CD4-positive, CD25-positive, alpha-beta regulatory T cell (primary cell): ENCODE results near the gene RGPD4. TPM values are rescaled to one million over a fixed set of nuclear protein-coding genes. Genes with fewer than 3 reads are reported as not detected.
A peak's percentile ranks its signal among the peaks of the same experiment; 100 is the strongest.

Experiments
- ATAC-seq, 2 donors: fragments of 150-1000 bp; cut with Tn5 transposase; one replicate each; pipeline ENCODE4 v1.10.0; 2021; ENCODE audit warnings: low read depth in 2 of 2, moderate number of reproducible peaks in 2 of 2, moderate library complexity in 1 of 2
- DNase-seq, 3 donors: peaks; one replicate each; pipeline versions ENCODE4 v3.0.0 to v3.0.0-alpha.2; 2012 to 2022; ENCODE audit warnings: mixed read lengths in 1 of 3
- H3K27ac ChIP-seq: one replicate; pipeline ENCODE4 v1.7.0; 2013; ENCODE audit warnings: mild to moderate bottlenecking, low read length; ENCODE audit not compliant: insufficient read depth, poor library complexity, severe bottlenecking
- H3K27me3 ChIP-seq: one replicate; pipeline ENCODE4 v1.7.0; 2013; ENCODE audit warnings: low read length; ENCODE audit not compliant: control insufficient read depth, insufficient read depth
- H3K36me3 ChIP-seq: one replicate; pipeline ENCODE4 v1.7.0; 2013; ENCODE audit warnings: mild to moderate bottlenecking, low read length, moderate library complexity; ENCODE audit not compliant: control insufficient read depth, insufficient read depth
- H3K4me1 ChIP-seq: 2 replicates; pipeline ENCODE4 v1.7.0; 2013; ENCODE audit warnings: mild to moderate bottlenecking, low read length; ENCODE audit not compliant: insufficient read depth, control insufficient read depth, poor library complexity, severe bottlenecking
- H3K4me3 ChIP-seq: one replicate; pipeline ENCODE4 v1.7.0; 2013; ENCODE audit warnings: low read depth, mild to moderate bottlenecking, low read length, moderate library complexity
- H3K9me3 ChIP-seq, 2 experiments: 1 replicate in 1 of 2; 2 replicates in 1 of 2; pipeline ENCODE4 v1.7.0; 2013; ENCODE audit warnings: low read length in 2 of 2, mild to moderate bottlenecking in 1 of 2, moderate library complexity in 1 of 2; ENCODE audit not compliant: control insufficient read depth in 2 of 2
- H3K27ac Mint-ChIP-seq, 3 donors: one replicate each; pipeline ENCODE4 v1.8.0; 2020 to 2022; ENCODE audit warnings: mild to moderate bottlenecking in 3 of 3, mixed read lengths in 3 of 3, moderate library complexity in 2 of 3
- H3K27me3 Mint-ChIP-seq: one replicate; pipeline ENCODE4 v1.8.0; 2022; ENCODE audit warnings: mild to moderate bottlenecking, mixed read lengths
- H3K36me3 Mint-ChIP-seq: one replicate; pipeline ENCODE4 v1.8.0; 2020; ENCODE audit warnings: mixed read lengths
- H3K4me1 Mint-ChIP-seq, 4 donors: one replicate each; pipeline ENCODE4 v1.8.0; 2020 to 2022; ENCODE audit warnings: mixed read lengths in 4 of 4, mild to moderate bottlenecking in 1 of 4
- H3K4me3 Mint-ChIP-seq, 4 donors: one replicate each; pipeline ENCODE4 v1.8.0; 2020 to 2022; ENCODE audit warnings: mild to moderate bottlenecking in 4 of 4, mixed read lengths in 4 of 4, moderate library complexity in 3 of 4
- H3K9me3 Mint-ChIP-seq, 7 donors: one replicate each; pipeline ENCODE4 v1.8.0; 2020 to 2022; ENCODE audit warnings: mixed read lengths in 7 of 7, mild to moderate bottlenecking in 3 of 7, moderate library complexity in 2 of 7
- polyA plus RNA-seq, 4 donors: library from polyadenylated mRNA; unstranded; fragments of 300-500 nt; fragmentation: Illumina TruSeq; gene quantifications; one replicate each; pipeline ENCODE4 v1.2.3, GENCODE V29; 2021
- total RNA-seq: library from RNA; stranded (reverse); gene quantifications from one replicate; pipeline ENCODE4 v1.2.3, GENCODE V29; 2022

The RGPD4 gene
- total and polyA plus RNA-seq, 5 donors from 2014 or later = not detected

DNA sequence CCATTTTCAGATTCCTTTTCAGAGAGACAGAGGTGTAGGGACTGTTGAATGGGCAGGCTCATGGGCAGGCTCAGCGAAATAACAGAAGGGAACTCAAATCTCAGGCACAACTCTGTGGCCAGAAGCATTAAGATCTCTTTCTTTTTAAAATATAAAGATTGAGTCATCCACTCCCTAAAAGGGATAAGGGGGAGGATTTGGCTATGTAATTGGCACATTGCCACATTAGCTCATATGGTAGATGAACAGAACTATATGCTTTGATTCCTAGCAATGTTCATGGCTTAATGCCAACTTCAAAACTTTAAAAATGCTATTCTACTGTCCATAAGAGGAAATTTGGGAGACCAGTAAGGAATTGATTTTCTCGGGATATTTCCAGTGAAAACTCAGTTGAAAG is 105.8 kb downstream of the RGPD4 start:
- Histone ChIP-seq H3K9me3 (no peaks in the 10 kb centered on the region), H3K27ac (no peak overlapping the region), H3K27me3 (peaks cover 2% of the 10 kb centered on the region), H3K4me3 (no peak overlapping the region), H3K4me1 (no peaks in the 10 kb centered on the region), H3K36me3 (no peaks in the 10 kb centered on the region)
- no peak for ATAC-seq
- Mint-ChIP-seq H3K4me3 (no peak overlapping the region), H3K27ac (no peak overlapping the region), H3K36me3 (no peaks in the 10 kb centered on the region), H3K4me1 (no peaks in the 10 kb centered on the region), H3K27me3 (no peaks in the 10 kb centered on the region), H3K9me3 (peaks cover 0 to 1% (median 0%) of the 10 kb centered on the region in 7 donors)
- DNase-seq = no peak

DNA sequence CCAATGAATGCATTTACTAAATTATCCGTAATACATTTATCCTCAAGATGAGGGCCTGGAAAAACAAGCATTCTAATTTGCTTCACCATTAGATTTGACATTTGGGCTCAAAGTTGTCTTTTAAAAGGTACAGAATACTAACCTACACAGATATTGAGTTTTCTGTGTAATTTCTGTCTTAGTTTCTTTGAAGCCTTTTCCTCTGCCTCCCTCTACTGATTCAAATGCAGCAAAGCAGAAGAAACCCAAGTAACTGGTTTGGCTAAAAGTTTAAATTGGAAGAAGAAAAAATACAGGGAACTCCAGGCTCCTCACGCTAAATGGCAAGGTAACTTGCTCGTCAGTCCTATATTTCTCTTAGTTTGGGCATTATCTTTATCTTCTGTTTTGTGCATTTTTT is 106.3 kb downstream of the RGPD4 start:
- Mint-ChIP-seq H3K36me3 (no peaks in the 10 kb centered on the region), H3K27me3 (no peaks in the 10 kb centered on the region), H3K27ac (no peak overlapping the region), H3K4me3 (no peak overlapping the region), H3K4me1 (no peaks in the 10 kb centered on the region), H3K9me3 (peaks cover 0 to 1% (median 0%) of the 10 kb centered on the region in 7 donors)
- H3K9me3 ChIP-seq = no peaks in the 10 kb centered on the region
- no peak overlapping the region for H3K27ac ChIP-seq
- H3K36me3 ChIP-seq = no peaks in the 10 kb centered on the region
- peaks cover 2% of the 10 kb centered on the region for H3K27me3 ChIP-seq
- ATAC-seq = no peak
- no peak overlapping the region for H3K4me3 ChIP-seq
- no peak for DNase-seq
- H3K4me1 ChIP-seq = no peaks in the 10 kb centered on the region

DNA sequence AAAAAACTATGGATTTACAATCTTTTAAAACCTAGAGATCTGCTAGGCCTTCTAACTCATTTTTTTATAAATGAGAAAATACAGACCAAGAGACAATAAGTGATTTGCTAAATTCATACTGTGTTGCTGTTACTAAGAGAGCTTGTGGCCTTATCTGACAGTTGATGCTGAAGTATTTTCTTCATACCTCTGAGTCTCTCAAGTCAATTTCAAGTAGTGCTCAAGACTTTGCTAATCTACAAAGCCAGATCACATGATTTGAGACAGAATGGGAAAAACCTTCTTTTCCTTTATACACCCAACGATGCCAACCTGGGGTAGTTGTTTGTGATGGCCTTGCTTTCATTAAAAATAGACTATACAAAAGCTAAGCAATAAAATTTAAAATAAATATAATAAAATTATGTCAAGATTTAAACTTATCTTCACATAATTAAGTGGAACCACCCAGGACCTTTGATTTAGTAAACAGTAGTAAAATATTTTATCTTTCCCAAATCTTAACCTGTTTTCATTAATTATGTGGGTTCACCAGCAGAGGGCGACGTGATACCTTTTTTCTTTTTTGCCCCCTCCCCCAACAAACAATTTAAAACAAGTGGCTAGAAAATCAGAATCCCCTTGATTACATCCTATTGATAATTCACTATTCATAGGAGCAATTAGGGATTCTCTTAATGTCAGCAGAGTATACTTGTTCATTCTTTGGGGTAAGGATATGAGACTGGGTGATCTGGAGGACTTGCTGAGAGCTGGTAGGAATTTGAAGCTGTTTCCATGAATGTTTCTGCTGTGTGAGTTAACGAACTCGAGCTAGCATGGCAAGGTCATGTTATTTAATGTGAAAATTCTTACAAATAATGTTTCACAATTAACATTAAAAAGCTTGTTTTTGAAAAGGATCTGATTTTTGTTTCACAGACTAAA is 110.0 kb downstream of the RGPD4 start:
- Mint-ChIP-seq H3K36me3 (no peaks in the 10 kb centered on the region), H3K4me3 (no peak overlapping the region), H3K4me1 (no peaks in the 10 kb centered on the region), H3K27me3 (peaks cover under 1% of the 10 kb centered on the region), H3K9me3 (peaks cover 0 to 3% (median 0%) of the 10 kb centered on the region in 7 donors), H3K27ac (no peak overlapping the region)
- H3K36me3 ChIP-seq = no peaks in the 10 kb centered on the region
- H3K4me1 ChIP-seq = no peaks in the 10 kb centered on the region
- H3K27me3 ChIP-seq = no peaks in the 10 kb centered on the region
- ATAC-seq = no peak
- no peak overlapping the region for H3K27ac ChIP-seq
- no peak overlapping the region for H3K4me3 ChIP-seq
- peak in 1 of 3 donors; percentile 8 for DNase-seq
- no peaks in the 10 kb centered on the region for H3K9me3 ChIP-seq

Other genes with a start within 250 kb of the RGPD4 start
- gene SLC5A7, start 159.6 kb downstream of the RGPD4 start, total RNA-seq = not detected
- not detected for gene SLC5A7, start 159.6 kb downstream of the RGPD4 start, polyA plus RNA-seq